ENCODE data around the gene NTN4.

DNA sequence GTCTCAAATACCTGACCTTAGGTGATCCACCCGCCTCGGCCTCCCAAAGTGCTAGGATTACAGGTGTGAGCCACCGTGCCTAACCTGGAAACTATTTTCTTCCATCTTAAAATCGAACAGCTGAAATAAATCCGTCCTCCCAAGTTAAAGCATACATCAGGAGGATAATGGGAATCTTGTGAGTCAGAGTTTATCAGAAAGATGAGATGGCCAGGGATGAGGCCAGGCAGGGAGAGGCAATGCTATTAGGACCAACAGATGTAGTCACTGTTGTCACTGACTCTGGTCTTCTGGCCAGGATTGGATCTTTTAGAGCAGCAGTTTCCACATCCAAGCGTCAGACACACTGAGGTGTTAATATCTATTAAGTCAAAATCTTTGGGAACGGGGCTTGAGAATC is 177.5 kb downstream of the NTN4 start:
- TF ChIP-seq POLR2A (IDR thresholded peaks at IDR 0.05) (no peak), EP300 (IDR thresholded peaks at IDR 0.05) (no peak)
- TF ChIP-seq, protein P1, sequence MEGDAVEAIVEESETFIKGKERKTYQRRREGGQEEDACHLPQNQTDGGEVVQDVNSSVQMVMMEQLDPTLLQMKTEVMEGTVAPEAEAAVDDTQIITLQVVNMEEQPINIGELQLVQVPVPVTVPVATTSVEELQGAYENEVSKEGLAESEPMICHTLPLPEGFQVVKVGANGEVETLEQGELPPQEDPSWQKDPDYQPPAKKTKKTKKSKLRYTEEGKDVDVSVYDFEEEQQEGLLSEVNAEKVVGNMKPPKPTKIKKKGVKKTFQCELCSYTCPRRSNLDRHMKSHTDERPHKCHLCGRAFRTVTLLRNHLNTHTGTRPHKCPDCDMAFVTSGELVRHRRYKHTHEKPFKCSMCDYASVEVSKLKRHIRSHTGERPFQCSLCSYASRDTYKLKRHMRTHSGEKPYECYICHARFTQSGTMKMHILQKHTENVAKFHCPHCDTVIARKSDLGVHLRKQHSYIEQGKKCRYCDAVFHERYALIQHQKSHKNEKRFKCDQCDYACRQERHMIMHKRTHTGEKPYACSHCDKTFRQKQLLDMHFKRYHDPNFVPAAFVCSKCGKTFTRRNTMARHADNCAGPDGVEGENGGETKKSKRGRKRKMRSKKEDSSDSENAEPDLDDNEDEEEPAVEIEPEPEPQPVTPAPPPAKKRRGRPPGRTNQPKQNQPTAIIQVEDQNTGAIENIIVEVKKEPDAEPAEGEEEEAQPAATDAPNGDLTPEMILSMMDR (IDR thresholded peaks at IDR 0.05) = no peak

Measured in ovary (tissue), 3 donors.